PFSK-1 (cell line): ENCODE results near the gene HSD17B3.

Experiments used
- FOXP2 ChIP-seq: optimal IDR thresholded peaks from 2 replicates; pipeline ENCODE3; 2011; ENCODE audit warnings: borderline replicate concordance, control low read depth, inconsistent platforms; ENCODE audit not compliant: insufficient read depth; ENCODE audit errors: extremely low read length, extremely low read depth
- POLR2AphosphoS5 ChIP-seq: IDR thresholded peaks from 2 replicates; pipeline ENCODE4 v1.6.1; 2012; ENCODE audit warnings: low read depth, mild to moderate bottlenecking, control low read depth, low read length, moderate library complexity
- REST ChIP-seq, 2 experiments: IDR thresholded peaks; 2 replicates each; pipeline versions ENCODE4 v1.6.1 to v1.8.0; 2011 to 2012; ENCODE audit warnings: low read depth in 2 of 2, low read length in 2 of 2, control low read depth in 1 of 2, inconsistent platforms in 1 of 2, mild to moderate bottlenecking in 1 of 2, moderate library complexity in 1 of 2; ENCODE audit not compliant: insufficient read depth in 1 of 2
- SIN3A ChIP-seq: IDR thresholded peaks from 2 replicates; pipeline ENCODE4 v1.6.1; 2012; ENCODE audit warnings: mild to moderate bottlenecking, low read length, moderate library complexity, borderline replicate concordance; ENCODE audit not compliant: insufficient read depth
- TAF1 ChIP-seq: IDR thresholded peaks from 2 replicates; pipeline ENCODE4 v1.6.1; 2012; ENCODE audit warnings: low read length, control low read depth, borderline replicate concordance; ENCODE audit not compliant: insufficient read depth

The HSD17B3 gene

GRCh38 chr9:96236854-96237550 is 65.0 kb downstream of the HSD17B3 start:
- no peak for TF ChIP-seq POLR2AphosphoS5
- no peak for TF ChIP-seq SIN3A
- TF ChIP-seq TAF1 = no peak
- TF ChIP-seq FOXP2 = no peak
- no peak for TF ChIP-seq REST (IDR thresholded peaks at IDR 0.05; ENCODE audit: insufficient read depth in 1 of 2, low read depth in 2 of 2, low read length in 2 of 2)

GRCh38 chr9:96232539-96233241 is 69.3 kb downstream of the HSD17B3 start:
- TF ChIP-seq SIN3A (no peak), TAF1 (no peak), POLR2AphosphoS5 (no peak), REST (IDR thresholded peaks at IDR 0.05; ENCODE audit: insufficient read depth in 1 of 2, low read depth in 2 of 2, low read length in 2 of 2) (no peak), FOXP2 (no peak)

GRCh38 chr9:96232164-96232538 is 69.8 kb downstream of the HSD17B3 start:
- TF ChIP-seq FOXP2 (no peak), POLR2AphosphoS5 (no peak), SIN3A (no peak), REST (IDR thresholded peaks at IDR 0.05; ENCODE audit: insufficient read depth in 1 of 2, low read depth in 2 of 2, low read length in 2 of 2) (no peak), TAF1 (no peak)

- TF ChIP-seq FOXP2 (no peak), REST (IDR thresholded peaks at IDR 0.05; ENCODE audit: insufficient read depth in 1 of 2, low read depth in 2 of 2, low read length in 2 of 2) (no peak), SIN3A (no peak), TAF1 (no peak), POLR2AphosphoS5 (no peak)
Measured at GRCh38 chr9:96230002-96230401, 72.0 kb downstream of the HSD17B3 start.
